H9 (cell line): Measurements from ENCODE around the gene NSL1. TPM values are rescaled to one million over a fixed set of nuclear protein-coding genes. Genes with fewer than 3 reads are reported as not detected.

Source experiments
- DNase-seq: peaks from one replicate; pipeline ENCODE4 v3.0.0-alpha.2; 2017
- H2AFZ ChIP-seq: one replicate; pipeline ENCODE4 v1.6.1; 2013; ENCODE audit warnings: mild to moderate bottlenecking, low read length, control low read depth, moderate library complexity
- H2AK5ac ChIP-seq: 2 replicates; pipeline ENCODE4 v1.6.1; 2013; ENCODE audit warnings: low read length, control low read depth, mixed read lengths; ENCODE audit not compliant: insufficient read length
- H2BK120ac ChIP-seq: one replicate; pipeline ENCODE4 v1.6.1; 2013; ENCODE audit warnings: low read depth, mild to moderate bottlenecking, low read length, control low read depth, inconsistent platforms; ENCODE audit not compliant: poor library complexity, severe bottlenecking
- H2BK12ac ChIP-seq: 2 replicates; pipeline ENCODE4 v1.6.1; 2013; ENCODE audit warnings: low read length, control low read depth, mixed read lengths, low read depth; ENCODE audit not compliant: insufficient read length
- H2BK15ac ChIP-seq: 2 replicates; pipeline ENCODE4 v1.6.1; 2013; ENCODE audit warnings: low read depth, low read length, control low read depth
- H2BK20ac ChIP-seq: one replicate; pipeline ENCODE4 v1.6.1; 2013; ENCODE audit warnings: low read depth, mild to moderate bottlenecking, low read length, control low read depth, inconsistent platforms; ENCODE audit not compliant: poor library complexity, severe bottlenecking
- H2BK5ac ChIP-seq: 2 replicates; pipeline ENCODE4 v1.6.1; 2013; ENCODE audit warnings: low read length, control low read depth, mixed read lengths; ENCODE audit not compliant: insufficient read length
- H3K14ac ChIP-seq: 2 replicates; pipeline ENCODE4 v1.6.1; 2013; ENCODE audit warnings: low read length, control low read depth; ENCODE audit not compliant: insufficient read depth
- H3K18ac ChIP-seq: 2 replicates; pipeline ENCODE4 v1.6.1; 2013; ENCODE audit warnings: low read depth, mild to moderate bottlenecking, mixed read lengths, low read length, control low read depth; ENCODE audit not compliant: insufficient read length
- H3K23ac ChIP-seq: 2 replicates; pipeline ENCODE4 v1.6.1; 2013; ENCODE audit warnings: low read length, control low read depth, mixed read lengths, low read depth; ENCODE audit not compliant: insufficient read length
- H3K23me2 ChIP-seq: 2 replicates; pipeline ENCODE4 v1.6.1; 2013; ENCODE audit warnings: low read depth, mild to moderate bottlenecking, mixed read lengths, low read length, control low read depth; ENCODE audit not compliant: insufficient read length, poor library complexity, severe bottlenecking
- H3K27ac ChIP-seq: 2 replicates; pipeline ENCODE4 v1.5.1; 2013; ENCODE audit warnings: low read length, control low read depth, mixed read lengths, low read depth; ENCODE audit not compliant: insufficient read length
- H3K27me3 ChIP-seq: 2 replicates; pipeline ENCODE4 v1.6.1; 2013; ENCODE audit warnings: low read length, control low read depth, inconsistent platforms; ENCODE audit not compliant: insufficient read depth
- H3K4ac ChIP-seq: 2 replicates; pipeline ENCODE4 v1.6.1; 2013; ENCODE audit warnings: low read depth, mild to moderate bottlenecking, control low read depth, inconsistent platforms, low read length, moderate library complexity
- H3K4me1 ChIP-seq: 2 replicates; pipeline ENCODE4 v1.6.1; 2013; ENCODE audit warnings: low read length, control low read depth, inconsistent platforms; ENCODE audit not compliant: insufficient read depth
- H3K4me2 ChIP-seq: 2 replicates; pipeline ENCODE4 v1.6.1; 2013; ENCODE audit warnings: low read length, control low read depth, mixed read lengths; ENCODE audit not compliant: insufficient read length, insufficient read depth
- H3K56ac ChIP-seq: 2 replicates; pipeline ENCODE4 v1.6.1; 2013; ENCODE audit warnings: low read depth, mild to moderate bottlenecking, mixed read lengths, low read length, control low read depth; ENCODE audit not compliant: insufficient read length
- H3K79me1 ChIP-seq: 2 replicates; pipeline ENCODE4 v1.6.1; 2013; ENCODE audit warnings: low read depth, mild to moderate bottlenecking, moderate library complexity, low read length, control low read depth, inconsistent platforms; ENCODE audit not compliant: insufficient read depth, poor library complexity, severe bottlenecking
- H3K79me2 ChIP-seq: 2 replicates; pipeline ENCODE4 v1.6.1; 2013; ENCODE audit warnings: low read length, control low read depth, inconsistent platforms; ENCODE audit not compliant: insufficient read depth
- H3K9ac ChIP-seq: 2 replicates; pipeline ENCODE4 v1.6.1; 2013; ENCODE audit warnings: low read length, control low read depth, mixed read lengths; ENCODE audit not compliant: insufficient read length; ENCODE audit errors: extremely low read depth
- H3K9me3 ChIP-seq: one replicate; pipeline ENCODE4 v1.6.1; 2013; ENCODE audit warnings: low read depth, low read length, inconsistent platforms; ENCODE audit not compliant: control insufficient read depth
- H3T11ph ChIP-seq: one replicate; pipeline ENCODE4 v1.6.1; 2013; ENCODE audit warnings: mild to moderate bottlenecking, low read length, control low read depth, inconsistent platforms
- H4K20me1 ChIP-seq: one replicate; pipeline ENCODE4 v1.6.1; 2013; ENCODE audit not compliant: control insufficient read depth, insufficient read length, insufficient read depth
- H4K5ac ChIP-seq: 2 replicates; pipeline ENCODE4 v1.6.1; 2013; ENCODE audit warnings: low read depth, mild to moderate bottlenecking, mixed read lengths, low read length, control low read depth; ENCODE audit not compliant: insufficient read length
- H4K8ac ChIP-seq: replicated peaks from 2 replicates; pipeline ENCODE4 v1.6.1; 2013; ENCODE audit warnings: low read length, control low read depth, mixed read lengths, low read depth; ENCODE audit not compliant: insufficient read length
- H4K91ac ChIP-seq: 2 replicates; pipeline ENCODE4 v1.6.1; 2013; ENCODE audit warnings: low read depth, mild to moderate bottlenecking, moderate library complexity, mixed read lengths, low read length, control low read depth; ENCODE audit not compliant: insufficient read length
- H3K27ac Mint-ChIP-seq, 3 experiments: 2 replicates in 2 of 3; 3 replicates in 1 of 3; pipeline ENCODE4 v1.8.0; 2020 to 2021; ENCODE audit warnings: mixed read lengths in 3 of 3, mild to moderate bottlenecking in 1 of 3, moderate library complexity in 1 of 3
- H3K27me3 Mint-ChIP-seq: 2 replicates; pipeline ENCODE4 v1.8.0; 2021; ENCODE audit warnings: low read depth, mild to moderate bottlenecking, moderate library complexity, mixed read lengths
- H3K36me3 Mint-ChIP-seq, 3 experiments: 2 replicates in 2 of 3; 3 replicates in 1 of 3; pipeline ENCODE4 v1.8.0; 2020 to 2021; ENCODE audit warnings: low read depth in 3 of 3, mixed read lengths in 3 of 3; ENCODE audit not compliant: insufficient read depth in 1 of 3
- H3K4me1 Mint-ChIP-seq, 2 experiments: 2 replicates each; pipeline ENCODE4 v1.8.0; 2020; ENCODE audit warnings: mixed read lengths in 2 of 2
- H3K4me3 Mint-ChIP-seq, 2 experiments: 2 replicates in 1 of 2; 3 replicates in 1 of 2; pipeline ENCODE4 v1.8.0; 2020 to 2021; ENCODE audit warnings: mild to moderate bottlenecking in 2 of 2, mixed read lengths in 2 of 2, moderate library complexity in 1 of 2
- H3K9me3 Mint-ChIP-seq, 2 experiments: 2 replicates in 1 of 2; 3 replicates in 1 of 2; pipeline ENCODE4 v1.8.0; 2020; ENCODE audit warnings: mild to moderate bottlenecking in 2 of 2, mixed read lengths in 2 of 2, moderate library complexity in 1 of 2
- CTCF ChIP-seq: fragments of 200-600 bp; sonication (generic); conservative IDR thresholded peaks from 3 replicates; pipeline ENCODE4 v1.8.0; 2021; ENCODE audit warnings: antibody characterized with exemption, mild to moderate bottlenecking
- WGBS: extraction: QIAGEN DNeasy Blood & Tissue Kit; methylation state at CpG from one replicate; pipeline ENCODE4 v1.1.7; 2013; ENCODE audit warnings: missing lambda C conversion rate, low lambda C conversion rate, mixed read lengths; ENCODE audit not compliant: insufficient read length; ENCODE audit errors: extremely low coverage; 5-methylcytosine and 5-hydroxymethylcytosine counted together
- total RNA-seq: library from RNA; stranded (reverse); gene quantifications from 2 replicates; pipeline ENCODE4 v1.2.1, GENCODE V29; 2021

The NSL1 gene
- total RNA-seq, 1 experiment from 2014 or later, result 49.3 TPM

GRCh38 chr1:212773011-212773410, 18.6 kb downstream of the NSL1 start:
- Mint-ChIP-seq H3K27me3 (no peaks in the 10 kb centered on the region), H3K4me1 (no peaks in the 10 kb centered on the region), H3K36me3 (peaks cover 64 to 79% (median 72%) of the 10 kb centered on the region in 3 experiments), H3K4me3 (no peak overlapping the region), H3K27ac (no peak overlapping the region), H3K9me3 (peaks cover 16 to 25% of the 10 kb centered on the region in 2 experiments)
- Histone ChIP-seq H4K8ac (no peak overlapping the region), H3K23me2 (no peaks in the 10 kb centered on the region), H3K9me3 (no peaks in the 10 kb centered on the region), H3K56ac (no peak overlapping the region), H3K18ac (no peak overlapping the region), H3T11ph (no peak overlapping the region), H3K79me1 (peaks cover 5% of the 10 kb centered on the region), H4K5ac (no peak overlapping the region), H3K23ac (no peak overlapping the region), H2AK5ac (no peak overlapping the region), H3K27me3 (no peaks in the 10 kb centered on the region), H3K79me2 (no peaks in the 10 kb centered on the region), H3K27ac (no peak overlapping the region), H3K14ac (no peak overlapping the region), H4K20me1 (no peaks in the 10 kb centered on the region), H3K4me2 (no peak overlapping the region), H3K9ac (no peak overlapping the region), H3K4me1 (no peaks in the 10 kb centered on the region), H2BK20ac (no peak overlapping the region), H2BK15ac (no peak overlapping the region), H3K4ac (no peak overlapping the region), H2BK5ac (no peak overlapping the region), H2BK12ac (no peak overlapping the region), H4K91ac (no peak overlapping the region), H2AFZ (no peak overlapping the region), H2BK120ac (no peak overlapping the region)
- no peak for TF ChIP-seq CTCF
- WGBS, result no CpG with 5 or more reads among the region's 2 CpGs
- no peak for DNase-seq
